ENCODE data around the gene NTNG2.

DNA sequence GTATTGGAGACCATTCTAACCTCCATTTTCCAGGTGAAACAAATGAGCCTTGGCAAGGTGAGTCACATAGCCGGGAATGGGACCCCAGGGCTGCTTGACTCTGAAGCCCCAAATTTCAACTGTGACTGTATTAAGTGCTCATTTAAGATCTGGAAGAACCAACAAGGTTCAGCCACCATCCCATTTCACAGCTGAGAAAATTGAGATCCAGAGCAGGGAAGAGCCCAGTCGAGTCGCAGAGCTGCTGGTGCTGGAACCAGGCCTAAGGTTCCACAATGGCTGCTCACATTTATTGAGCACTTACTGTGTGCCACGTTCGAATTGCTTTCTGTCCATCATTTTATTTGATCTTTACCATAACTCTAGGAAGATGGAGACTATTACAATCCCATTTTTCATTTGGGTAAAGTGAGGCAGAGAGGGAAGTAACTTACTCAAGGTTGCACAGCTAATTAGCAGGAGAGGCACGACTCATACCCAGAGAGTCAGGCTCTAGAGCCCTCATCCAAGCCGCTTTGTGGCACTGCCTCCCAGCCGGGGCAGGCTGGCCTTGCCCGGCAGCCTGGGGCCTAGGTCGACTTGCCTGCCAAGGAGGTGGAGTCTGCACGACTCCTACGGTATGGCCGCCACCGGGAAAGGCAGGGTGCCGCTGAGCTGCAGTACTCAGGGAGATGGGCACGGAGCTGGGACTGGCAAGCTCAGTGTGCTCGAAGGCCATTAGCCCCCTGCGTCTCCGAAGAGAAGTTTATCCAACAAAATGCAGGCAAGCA, 4.3 kb upstream of the NTNG2 start:
- no peak for TF ChIP-seq GATAD2A (CRISPR knock-in tag; IDR thresholded peaks at IDR 0.05)
- no peak for TF ChIP-seq POLR2A (IDR thresholded peaks at IDR 0.05; ENCODE audit: insufficient read depth in 1 of 2, low read depth in 2 of 2, low read length in 2 of 2)
- no peak for TF ChIP-seq ZNF720 (CRISPR knock-in tag; IDR thresholded peaks at IDR 0.05)
- TF ChIP-seq, protein P1, sequence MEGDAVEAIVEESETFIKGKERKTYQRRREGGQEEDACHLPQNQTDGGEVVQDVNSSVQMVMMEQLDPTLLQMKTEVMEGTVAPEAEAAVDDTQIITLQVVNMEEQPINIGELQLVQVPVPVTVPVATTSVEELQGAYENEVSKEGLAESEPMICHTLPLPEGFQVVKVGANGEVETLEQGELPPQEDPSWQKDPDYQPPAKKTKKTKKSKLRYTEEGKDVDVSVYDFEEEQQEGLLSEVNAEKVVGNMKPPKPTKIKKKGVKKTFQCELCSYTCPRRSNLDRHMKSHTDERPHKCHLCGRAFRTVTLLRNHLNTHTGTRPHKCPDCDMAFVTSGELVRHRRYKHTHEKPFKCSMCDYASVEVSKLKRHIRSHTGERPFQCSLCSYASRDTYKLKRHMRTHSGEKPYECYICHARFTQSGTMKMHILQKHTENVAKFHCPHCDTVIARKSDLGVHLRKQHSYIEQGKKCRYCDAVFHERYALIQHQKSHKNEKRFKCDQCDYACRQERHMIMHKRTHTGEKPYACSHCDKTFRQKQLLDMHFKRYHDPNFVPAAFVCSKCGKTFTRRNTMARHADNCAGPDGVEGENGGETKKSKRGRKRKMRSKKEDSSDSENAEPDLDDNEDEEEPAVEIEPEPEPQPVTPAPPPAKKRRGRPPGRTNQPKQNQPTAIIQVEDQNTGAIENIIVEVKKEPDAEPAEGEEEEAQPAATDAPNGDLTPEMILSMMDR (CRISPR knock-in tag; IDR thresholded peaks at IDR 0.05), result no peak

Measured in HepG2 (cell line).